ENCODE data around the gene KLHL22. TPM values are rescaled to one million over a fixed set of nuclear protein-coding genes. Genes with fewer than 3 reads are reported as not detected.

Gene KLHL22
- total RNA-seq, 1 experiment from 2014 or later = 36.2 TPM

GRCh38 chr22:20401376-20402014, 94.1 kb downstream of the KLHL22 start:
- Histone ChIP-seq H3K4me1 (ENCODE audit: insufficient read depth, low read length, poor library complexity, severe bottlenecking) (peaks cover under 1% of the 10 kb centered on the region), H3K4me3 (ENCODE audit: low read depth, low read length, poor library complexity, severe bottlenecking) (no peak overlapping the region), H3K27ac (ENCODE audit: low read depth, low read length, poor library complexity, severe bottlenecking) (no peak overlapping the region), H3K9me3 (ENCODE audit: low read depth, low read length, poor library complexity, severe bottlenecking) (no peaks in the 10 kb centered on the region), H3K27me3 (replicated peaks; ENCODE audit: insufficient read depth, low read depth, low read length, poor library complexity) (no peaks in the 10 kb centered on the region), H3K36me3 (ENCODE audit: insufficient read depth, low read length, poor library complexity, severe bottlenecking) (peaks cover 25% of the 10 kb centered on the region)
- DNase-seq (ENCODE audit: low spot score) = no peak
- intact Hi-C loops (cut with micrococcal nuclease; ENCODE audit: unreplicated experiment) = no loop called here
- BruUV-seq (replicated peaks) = no TSS peak
- TF ChIP-seq EZH2 (IDR thresholded peaks at IDR 0.05; ENCODE audit: borderline replicate concordance, low read depth, low read length, poor library complexity, severe bottlenecking) (no peak), CTCF (conservative IDR thresholded peaks at IDR 0.05; ENCODE audit: low read depth, low read length) (no peak)
- POLR2A ChIA-PET (ENCODE audit: low non-redundant PET) = no interaction called here
- CTCF ChIA-PET = no interaction called here

GRCh38 chr22:20400606-20401375, 94.8 kb downstream of the KLHL22 start:
- no peak for TF ChIP-seq EZH2 (IDR thresholded peaks at IDR 0.05; ENCODE audit: borderline replicate concordance, low read depth, low read length, poor library complexity, severe bottlenecking)
- no peak for TF ChIP-seq CTCF (conservative IDR thresholded peaks at IDR 0.05; ENCODE audit: low read depth, low read length)
- no peak overlapping the region for H3K27ac ChIP-seq (ENCODE audit: low read depth, low read length, poor library complexity, severe bottlenecking)
- no peak for DNase-seq (ENCODE audit: low spot score)
- BruUV-seq (replicated peaks) = no TSS peak
- H3K36me3 ChIP-seq (ENCODE audit: insufficient read depth, low read length, poor library complexity, severe bottlenecking) = peaks cover 18% of the 10 kb centered on the region
- H3K4me3 ChIP-seq (ENCODE audit: low read depth, low read length, poor library complexity, severe bottlenecking) = no peak overlapping the region
- no peaks in the 10 kb centered on the region for H3K27me3 ChIP-seq (replicated peaks; ENCODE audit: insufficient read depth, low read depth, low read length, poor library complexity)
- no peaks in the 10 kb centered on the region for H3K9me3 ChIP-seq (ENCODE audit: low read depth, low read length, poor library complexity, severe bottlenecking)
- POLR2A ChIA-PET (ENCODE audit: low non-redundant PET) = no interaction called here
- CTCF ChIA-PET = no interaction called here
- peaks cover 7% of the 10 kb centered on the region for H3K4me1 ChIP-seq (ENCODE audit: insufficient read depth, low read length, poor library complexity, severe bottlenecking)
- intact Hi-C loops (cut with micrococcal nuclease; ENCODE audit: unreplicated experiment) = no loop called here

GRCh38 chr22:20399866-20400605, 95.6 kb downstream of the KLHL22 start:
- Histone ChIP-seq H3K36me3 (ENCODE audit: insufficient read depth, low read length, poor library complexity, severe bottlenecking) (peaks cover 18% of the 10 kb centered on the region), H3K4me1 (ENCODE audit: insufficient read depth, low read length, poor library complexity, severe bottlenecking) (peaks cover 15% of the 10 kb centered on the region), H3K9me3 (ENCODE audit: low read depth, low read length, poor library complexity, severe bottlenecking) (no peaks in the 10 kb centered on the region), H3K27ac (ENCODE audit: low read depth, low read length, poor library complexity, severe bottlenecking) (no peak overlapping the region), H3K4me3 (ENCODE audit: low read depth, low read length, poor library complexity, severe bottlenecking) (no peak overlapping the region), H3K27me3 (replicated peaks; ENCODE audit: insufficient read depth, low read depth, low read length, poor library complexity) (no peaks in the 10 kb centered on the region)
- intact Hi-C loops (cut with micrococcal nuclease; ENCODE audit: unreplicated experiment) = no loop called here
- no TSS peak for BruUV-seq (replicated peaks)
- ChIA-PET POLR2A (ENCODE audit: low non-redundant PET) (no interaction called here), CTCF (no interaction called here)
- TF ChIP-seq CTCF (conservative IDR thresholded peaks at IDR 0.05; ENCODE audit: low read depth, low read length) (no peak), EZH2 (IDR thresholded peaks at IDR 0.05; ENCODE audit: borderline replicate concordance, low read depth, low read length, poor library complexity, severe bottlenecking) (no peak)
- DNase-seq (ENCODE audit: low spot score) = no peak
